BLaER1 (cell line): ENCODE measurements around the gene LYPD3.

ENCODE experiments used
- H3K27ac ChIP-seq: shearing (Covaris generic); formaldehyde crosslinking; 2 replicates; pipeline ENCODE4 v1.8.1; 2022
- H3K27me3 ChIP-seq: shearing (Covaris generic); formaldehyde crosslinking; 2 replicates; pipeline ENCODE4 v1.8.1; 2022
- H3K36me3 ChIP-seq: shearing (Covaris generic); formaldehyde crosslinking; 2 replicates; pipeline ENCODE4 v1.8.1; 2022
- H3K4me1 ChIP-seq: shearing (Covaris generic); formaldehyde crosslinking; 2 replicates; pipeline ENCODE4 v1.8.1; 2022
- H3K4me2 ChIP-seq: shearing (Covaris generic); formaldehyde crosslinking; 2 replicates; pipeline ENCODE4 v1.8.1; 2022
- H3K4me3 ChIP-seq: shearing (Covaris generic); formaldehyde crosslinking; 2 replicates; pipeline ENCODE4 v1.8.1; 2022
- H3K9ac ChIP-seq: shearing (Covaris generic); formaldehyde crosslinking; 2 replicates; pipeline ENCODE4 v1.8.1; 2022
- H3K9me3 ChIP-seq: shearing (Covaris generic); formaldehyde crosslinking; 2 replicates; pipeline ENCODE4 v1.8.1; 2022
- H4K20me1 ChIP-seq: shearing (Covaris generic); formaldehyde crosslinking; 2 replicates; pipeline ENCODE4 v1.8.1; 2022
- Cebpa-rat ChIP-seq: shearing (Covaris generic); IDR thresholded peaks from 2 replicates; pipeline ENCODE4 v1.8.1; 2022

LYPD3 gene

DNA sequence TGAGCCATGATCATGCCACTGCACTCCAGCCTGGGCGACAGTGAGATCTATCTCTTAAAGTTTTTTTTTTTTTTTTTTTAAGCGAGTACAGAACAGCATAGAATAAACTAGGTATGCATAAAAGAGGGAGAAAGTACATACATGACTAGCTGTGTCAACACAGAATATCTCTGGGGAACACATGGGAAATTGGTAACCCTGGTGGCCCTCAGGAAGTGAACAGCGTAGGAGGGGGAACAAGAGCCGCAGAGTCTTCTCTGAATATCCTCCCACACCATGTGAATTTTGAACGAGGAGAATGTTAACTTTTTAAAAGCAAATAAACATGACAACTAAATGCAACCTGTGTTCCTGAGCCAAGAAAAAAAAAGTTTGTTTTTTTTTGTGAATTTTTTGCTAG is 23.9 kb upstream of the LYPD3 start:
- no peaks in the 10 kb centered on the region for H3K9me3 ChIP-seq
- H3K4me3 ChIP-seq = no peak overlapping the region
- H3K4me2 ChIP-seq = peak overlapping the region; percentile 60
- no peak for TF ChIP-seq Cebpa-rat
- no peaks in the 10 kb centered on the region for H3K27me3 ChIP-seq
- no peak overlapping the region for H3K9ac ChIP-seq
- peaks cover 9% of the 10 kb centered on the region for H3K36me3 ChIP-seq
- H4K20me1 ChIP-seq = no peaks in the 10 kb centered on the region
- peaks cover 51% of the 10 kb centered on the region for H3K4me1 ChIP-seq
- H3K27ac ChIP-seq = no peak overlapping the region

DNA sequence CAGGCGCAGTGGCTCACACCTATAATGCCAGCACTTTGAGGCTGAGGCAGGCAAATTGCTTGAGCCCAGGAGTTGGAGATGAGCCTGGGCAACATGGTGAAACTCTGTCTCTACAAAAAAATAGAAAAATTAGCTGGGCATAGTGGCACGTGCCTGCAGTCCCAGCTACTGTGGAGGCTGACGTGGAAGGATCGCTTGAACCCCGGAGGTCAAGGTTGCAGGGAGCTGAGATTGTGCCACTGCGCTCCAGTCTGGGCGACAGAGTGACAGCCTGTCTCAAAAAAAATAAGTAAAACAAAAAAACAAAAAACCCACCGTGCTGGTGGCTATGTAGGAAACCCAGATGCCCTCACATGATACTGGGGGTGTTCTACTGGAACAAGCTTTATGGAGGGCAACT is 22.8 kb upstream of the LYPD3 start:
- H3K9ac ChIP-seq = no peak overlapping the region
- H3K27me3 ChIP-seq = no peaks in the 10 kb centered on the region
- no peak overlapping the region; the same call in 1 of the 2 replicates for H3K4me2 ChIP-seq
- no peak overlapping the region for H3K27ac ChIP-seq
- no peaks in the 10 kb centered on the region for H4K20me1 ChIP-seq
- H3K4me1 ChIP-seq = peaks cover 51% of the 10 kb centered on the region
- H3K4me3 ChIP-seq = no peak overlapping the region
- TF ChIP-seq Cebpa-rat = no peak
- H3K9me3 ChIP-seq = no peaks in the 10 kb centered on the region
- H3K36me3 ChIP-seq = peaks cover under 1% of the 10 kb centered on the region; the same call in 1 of the 2 replicates

DNA sequence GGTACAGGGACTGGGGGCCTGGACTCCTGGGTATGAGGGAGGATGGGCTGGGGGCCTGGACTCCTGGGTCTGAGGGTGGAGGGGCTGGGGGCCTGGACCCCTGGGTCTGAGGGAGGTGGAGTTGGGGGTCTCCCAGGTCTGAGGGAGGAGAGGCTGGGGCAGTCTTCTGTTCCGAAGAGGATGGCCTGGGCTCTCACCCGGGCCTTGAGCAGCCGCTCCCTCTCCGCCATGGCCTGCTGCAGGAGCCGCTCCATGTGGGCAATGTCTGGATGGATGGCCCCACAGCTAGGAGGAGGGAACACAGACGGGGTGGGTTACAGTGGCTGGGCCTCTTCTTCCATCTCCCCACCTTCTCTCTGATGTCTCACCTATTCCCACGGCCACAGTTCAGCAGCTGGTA is 21.0 kb upstream of the LYPD3 start:
- Histone ChIP-seq H3K4me3 (no peak overlapping the region), H3K36me3 (peaks cover under 1% of the 10 kb centered on the region; the same call in 1 of the 2 replicates), H3K27ac (no peak overlapping the region), H3K9ac (no peak overlapping the region), H3K4me2 (no peak overlapping the region), H3K4me1 (peaks cover 44% of the 10 kb centered on the region), H3K9me3 (no peaks in the 10 kb centered on the region), H4K20me1 (no peaks in the 10 kb centered on the region), H3K27me3 (no peaks in the 10 kb centered on the region)
- TF ChIP-seq Cebpa-rat = no peak

DNA sequence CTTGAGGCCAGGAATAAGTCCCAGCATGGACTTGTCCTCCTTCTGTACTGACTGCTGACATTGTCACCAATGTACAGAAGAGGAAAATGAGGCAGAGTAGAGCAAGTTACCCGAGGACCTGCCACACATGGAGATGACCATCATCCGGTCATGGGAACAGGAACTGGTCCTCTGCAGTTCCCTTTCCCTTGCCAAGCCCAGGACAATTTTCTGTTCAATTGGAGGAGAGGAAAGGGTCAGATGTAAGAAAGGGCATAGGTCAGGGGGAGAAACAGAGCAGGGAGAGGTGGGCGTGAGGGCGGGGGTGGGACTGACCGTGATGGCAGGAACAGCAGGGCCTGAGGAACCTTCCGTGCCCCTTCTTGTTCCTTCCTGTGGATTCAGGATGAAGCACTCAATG is 20.5 kb upstream of the LYPD3 start:
- no peaks in the 10 kb centered on the region for H3K27me3 ChIP-seq
- peaks cover 5% of the 10 kb centered on the region; the same call in 1 of the 2 replicates for H3K36me3 ChIP-seq
- no peak overlapping the region for H3K4me2 ChIP-seq
- no peak for TF ChIP-seq Cebpa-rat
- no peaks in the 10 kb centered on the region for H3K9me3 ChIP-seq
- H3K9ac ChIP-seq = no peak overlapping the region
- peaks cover 40% of the 10 kb centered on the region for H3K4me1 ChIP-seq
- no peak overlapping the region for H3K4me3 ChIP-seq
- H4K20me1 ChIP-seq = no peaks in the 10 kb centered on the region
- H3K27ac ChIP-seq = no peak overlapping the region

DNA sequence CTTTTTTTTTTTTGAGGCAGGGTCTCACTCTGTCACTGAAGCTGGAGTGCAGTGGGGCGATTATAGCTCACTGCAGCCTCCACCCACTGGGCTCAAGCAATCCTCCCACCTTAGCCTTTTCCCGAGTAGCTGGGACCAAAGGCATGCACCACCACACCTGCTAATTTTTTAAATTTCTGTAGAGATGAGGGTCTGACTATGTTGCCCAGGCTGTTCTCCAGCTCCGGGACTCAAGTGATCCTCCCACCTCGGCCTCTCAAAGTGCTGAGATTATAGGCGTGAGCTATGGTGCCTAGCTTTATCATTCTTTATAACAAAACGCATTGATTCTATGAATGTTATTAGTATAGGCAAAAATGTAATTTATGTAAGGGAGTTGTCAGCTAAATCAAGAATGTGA is 17.9 kb upstream of the LYPD3 start:
- no peak for TF ChIP-seq Cebpa-rat
- Histone ChIP-seq H3K4me3 (no peak overlapping the region), H4K20me1 (no peaks in the 10 kb centered on the region), H3K36me3 (peaks cover 14% of the 10 kb centered on the region; the same call in 1 of the 2 replicates), H3K4me2 (no peak overlapping the region), H3K9ac (no peak overlapping the region), H3K27ac (no peak overlapping the region), H3K9me3 (no peaks in the 10 kb centered on the region), H3K27me3 (no peaks in the 10 kb centered on the region), H3K4me1 (peaks cover 16% of the 10 kb centered on the region)

DNA sequence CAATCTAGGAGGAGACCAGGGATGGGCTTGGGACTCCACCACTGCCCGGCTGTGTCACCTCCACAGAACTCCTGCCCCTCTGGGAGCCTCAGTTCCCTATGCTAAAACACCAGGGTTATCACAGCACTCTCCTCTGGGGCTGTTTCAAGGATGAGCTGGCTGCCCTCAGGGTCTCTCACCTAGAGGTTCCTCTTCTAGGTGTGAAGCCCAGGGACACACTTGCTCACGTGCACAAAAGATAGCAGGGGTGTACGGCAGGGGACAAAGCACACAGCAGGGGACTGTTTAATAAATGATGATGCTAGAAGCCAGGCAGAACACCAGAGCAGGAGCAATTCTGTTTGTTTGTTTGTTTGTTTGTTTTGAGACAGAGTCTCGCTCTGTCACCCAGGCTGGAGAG is 16.8 kb upstream of the LYPD3 start:
- TF ChIP-seq Cebpa-rat = no peak
- Histone ChIP-seq H3K9ac (no peak overlapping the region), H3K4me3 (no peak overlapping the region), H4K20me1 (no peaks in the 10 kb centered on the region), H3K9me3 (no peaks in the 10 kb centered on the region), H3K27me3 (no peaks in the 10 kb centered on the region), H3K27ac (no peak overlapping the region), H3K36me3 (peaks cover 25% of the 10 kb centered on the region; the same call in 1 of the 2 replicates), H3K4me2 (no peak overlapping the region), H3K4me1 (peaks cover 5% of the 10 kb centered on the region)

DNA sequence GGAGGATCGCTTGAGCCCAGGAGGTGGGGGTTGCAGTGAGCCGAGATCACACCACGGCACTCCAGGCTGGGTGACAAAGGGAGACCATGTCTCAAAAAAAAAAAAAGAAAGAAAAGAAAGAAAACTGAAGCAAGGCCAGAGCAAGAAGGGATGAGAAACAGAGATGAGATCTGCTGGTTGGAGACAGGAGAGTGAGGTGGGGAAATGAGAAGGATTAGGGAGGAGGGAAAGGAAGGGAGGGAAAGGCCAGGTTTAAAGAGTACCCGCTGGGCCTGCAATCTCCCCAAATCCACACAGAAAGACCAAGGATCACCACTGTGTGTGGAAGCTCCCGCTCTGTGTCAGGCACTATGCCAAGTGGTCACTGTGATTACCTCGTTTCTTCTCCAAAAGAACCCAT is 16.3 kb upstream of the LYPD3 start:
- no peaks in the 10 kb centered on the region for H3K27me3 ChIP-seq
- H3K4me1 ChIP-seq = no peaks in the 10 kb centered on the region
- no peak overlapping the region for H3K27ac ChIP-seq
- H3K36me3 ChIP-seq = peaks cover 28% of the 10 kb centered on the region
- H3K9ac ChIP-seq = no peak overlapping the region
- no peaks in the 10 kb centered on the region for H4K20me1 ChIP-seq
- no peak overlapping the region for H3K4me3 ChIP-seq
- no peaks in the 10 kb centered on the region for H3K9me3 ChIP-seq
- TF ChIP-seq Cebpa-rat = no peak
- no peak overlapping the region for H3K4me2 ChIP-seq

DNA sequence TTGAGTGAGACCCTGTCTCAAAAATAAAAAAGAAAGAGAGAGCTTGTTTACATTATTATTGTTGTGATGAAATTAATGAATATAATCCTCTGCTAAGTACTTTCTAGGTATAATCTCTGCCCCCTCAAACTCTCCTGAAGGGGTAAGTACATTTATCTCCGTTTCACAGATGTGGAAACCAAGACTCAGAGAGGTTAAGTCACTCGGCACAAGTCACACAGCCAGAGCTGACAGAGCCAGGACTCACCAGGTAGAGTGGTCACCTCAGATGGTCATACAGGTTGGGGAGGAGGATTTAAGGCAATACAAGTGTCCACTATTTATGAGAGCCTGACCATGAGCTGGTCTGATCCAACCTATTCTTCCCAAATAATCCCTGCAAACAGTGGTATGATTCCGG is 15.2 kb upstream of the LYPD3 start:
- TF ChIP-seq Cebpa-rat = no peak
- Histone ChIP-seq H3K9me3 (no peaks in the 10 kb centered on the region), H3K36me3 (peaks cover 28% of the 10 kb centered on the region), H3K4me2 (no peak overlapping the region), H3K27ac (no peak overlapping the region), H3K9ac (no peak overlapping the region), H4K20me1 (no peaks in the 10 kb centered on the region), H3K27me3 (no peaks in the 10 kb centered on the region), H3K4me3 (no peak overlapping the region), H3K4me1 (peaks cover 6% of the 10 kb centered on the region)

DNA sequence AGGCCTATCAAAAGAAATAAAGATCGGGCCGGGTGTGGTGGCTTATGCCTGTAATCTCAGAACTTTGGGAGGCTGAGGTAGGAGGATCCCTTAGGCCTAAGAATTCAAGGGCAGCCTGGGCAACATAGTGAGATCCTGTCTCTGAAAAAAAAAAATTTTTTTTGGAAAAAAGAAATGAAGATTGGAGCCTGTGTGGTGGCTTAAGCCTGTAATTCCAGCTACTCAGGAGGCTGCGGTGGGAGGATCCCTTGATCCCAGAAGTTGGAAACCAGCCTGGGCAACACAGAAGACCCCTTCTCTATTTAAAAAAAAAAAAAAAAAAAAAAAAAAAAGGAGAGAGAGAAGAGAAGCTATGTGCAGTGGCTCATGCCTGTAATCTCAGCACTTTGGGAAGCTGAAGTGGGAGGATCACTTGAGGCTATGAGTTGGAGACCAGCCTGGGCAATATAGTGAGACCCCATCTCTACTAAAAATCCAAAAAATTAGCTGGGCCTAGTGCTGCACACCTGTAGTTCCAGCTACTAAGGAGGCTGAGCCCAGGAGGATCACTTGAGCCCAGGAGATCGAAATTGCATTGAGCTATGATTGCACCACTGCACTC is 14.7 kb upstream of the LYPD3 start:
- Histone ChIP-seq H3K27ac (no peak overlapping the region), H4K20me1 (no peaks in the 10 kb centered on the region), H3K9me3 (no peaks in the 10 kb centered on the region), H3K27me3 (no peaks in the 10 kb centered on the region), H3K4me2 (no peak overlapping the region), H3K4me3 (no peak overlapping the region), H3K4me1 (peaks cover 11% of the 10 kb centered on the region), H3K36me3 (peaks cover 28% of the 10 kb centered on the region), H3K9ac (no peak overlapping the region)
- no peak for TF ChIP-seq Cebpa-rat

DNA sequence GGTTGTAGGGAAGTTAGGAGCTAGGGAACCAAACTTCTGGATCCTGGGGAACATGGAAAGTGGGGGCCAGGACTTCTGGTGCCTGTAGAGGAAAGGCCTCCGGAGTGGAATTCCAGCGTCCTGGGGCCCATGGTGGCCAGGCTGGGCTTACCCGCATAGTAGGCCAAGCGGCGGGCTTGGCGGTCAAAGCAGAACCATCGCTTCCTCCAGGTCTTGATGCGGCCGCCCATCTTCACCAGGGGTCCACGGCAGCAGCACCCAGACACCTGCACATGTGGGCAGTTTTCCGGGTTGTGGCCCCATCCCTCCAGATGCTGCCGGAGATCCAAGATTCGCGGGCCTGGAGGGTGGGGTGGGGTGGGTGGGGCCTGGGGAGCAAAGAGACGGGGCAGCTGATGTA is 13.8 kb upstream of the LYPD3 start:
- H3K4me3 ChIP-seq = no peak overlapping the region
- H3K36me3 ChIP-seq = peaks cover 28% of the 10 kb centered on the region
- H3K9ac ChIP-seq = no peak overlapping the region
- H4K20me1 ChIP-seq = no peaks in the 10 kb centered on the region
- H3K9me3 ChIP-seq = no peaks in the 10 kb centered on the region
- no peak overlapping the region for H3K4me2 ChIP-seq
- H3K27me3 ChIP-seq = no peaks in the 10 kb centered on the region
- H3K4me1 ChIP-seq = peaks cover 17% of the 10 kb centered on the region
- no peak overlapping the region for H3K27ac ChIP-seq
- no peak for TF ChIP-seq Cebpa-rat

DNA sequence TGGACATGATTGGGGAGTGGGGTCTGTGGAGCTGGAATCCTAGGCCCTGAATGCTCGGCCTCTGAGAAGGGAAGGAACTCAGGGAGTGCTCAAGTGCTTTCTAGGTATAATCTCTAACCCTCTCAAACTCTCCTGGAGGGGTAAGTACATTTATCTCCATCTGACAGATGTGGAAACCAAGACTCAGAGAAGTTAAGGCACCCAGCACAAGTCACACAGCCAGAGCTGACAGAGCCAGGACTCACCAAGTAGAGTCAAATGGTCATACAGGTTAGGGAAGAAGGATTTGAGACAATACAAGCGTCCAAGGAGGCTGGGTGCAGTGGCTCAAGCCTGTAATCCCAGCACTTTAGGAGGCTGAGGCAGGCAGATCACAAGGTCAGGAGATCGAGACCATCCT is 12.9 kb upstream of the LYPD3 start:
- no peak overlapping the region for H3K9ac ChIP-seq
- peaks cover 18% of the 10 kb centered on the region for H3K4me1 ChIP-seq
- no peaks in the 10 kb centered on the region for H3K9me3 ChIP-seq
- H3K27me3 ChIP-seq = no peaks in the 10 kb centered on the region
- no peaks in the 10 kb centered on the region for H4K20me1 ChIP-seq
- no peak for TF ChIP-seq Cebpa-rat
- no peak overlapping the region for H3K4me3 ChIP-seq
- H3K4me2 ChIP-seq = no peak overlapping the region
- H3K36me3 ChIP-seq = peaks cover 28% of the 10 kb centered on the region
- H3K27ac ChIP-seq = no peak overlapping the region
